ENCODE measurements around the gene LCP2.

DNA sequence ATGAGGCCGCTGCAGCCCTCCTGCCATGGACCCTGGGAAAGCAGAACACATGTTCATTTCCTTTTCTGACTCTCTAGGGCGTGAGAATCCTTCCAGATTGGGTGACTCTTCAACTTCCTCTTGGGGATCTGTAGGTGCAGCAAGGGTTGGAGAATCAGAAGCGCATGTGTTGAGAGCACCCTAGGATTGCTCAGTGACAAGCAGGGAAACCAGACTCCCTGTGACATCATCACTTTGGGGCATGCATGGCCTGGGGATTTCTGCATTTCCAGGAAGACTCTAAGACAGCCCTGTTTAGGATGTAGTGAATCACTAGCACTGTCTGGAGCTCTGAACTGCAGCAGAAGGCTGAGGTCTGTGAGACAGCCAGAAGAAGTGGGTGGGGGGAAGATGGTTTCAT, 15.1 kb upstream of the LCP2 start:
- TF ChIP-seq, protein P1, sequence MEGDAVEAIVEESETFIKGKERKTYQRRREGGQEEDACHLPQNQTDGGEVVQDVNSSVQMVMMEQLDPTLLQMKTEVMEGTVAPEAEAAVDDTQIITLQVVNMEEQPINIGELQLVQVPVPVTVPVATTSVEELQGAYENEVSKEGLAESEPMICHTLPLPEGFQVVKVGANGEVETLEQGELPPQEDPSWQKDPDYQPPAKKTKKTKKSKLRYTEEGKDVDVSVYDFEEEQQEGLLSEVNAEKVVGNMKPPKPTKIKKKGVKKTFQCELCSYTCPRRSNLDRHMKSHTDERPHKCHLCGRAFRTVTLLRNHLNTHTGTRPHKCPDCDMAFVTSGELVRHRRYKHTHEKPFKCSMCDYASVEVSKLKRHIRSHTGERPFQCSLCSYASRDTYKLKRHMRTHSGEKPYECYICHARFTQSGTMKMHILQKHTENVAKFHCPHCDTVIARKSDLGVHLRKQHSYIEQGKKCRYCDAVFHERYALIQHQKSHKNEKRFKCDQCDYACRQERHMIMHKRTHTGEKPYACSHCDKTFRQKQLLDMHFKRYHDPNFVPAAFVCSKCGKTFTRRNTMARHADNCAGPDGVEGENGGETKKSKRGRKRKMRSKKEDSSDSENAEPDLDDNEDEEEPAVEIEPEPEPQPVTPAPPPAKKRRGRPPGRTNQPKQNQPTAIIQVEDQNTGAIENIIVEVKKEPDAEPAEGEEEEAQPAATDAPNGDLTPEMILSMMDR (IDR thresholded peaks at IDR 0.05 in 2 of 3, conservative IDR thresholded peaks at IDR 0.05 in 1 of 3; ENCODE audit: borderline replicate concordance in 1 of 3, insufficient read depth in 1 of 3, low read depth in 2 of 3, low read length in 2 of 3), result no peak
- TF ChIP-seq ZFX (IDR thresholded peaks at IDR 0.05), result no peak
- TF ChIP-seq POLR2AphosphoS5 (IDR thresholded peaks at IDR 0.05; ENCODE audit: low read depth, low read length), result no peak
- no peak for TF ChIP-seq JUND (IDR thresholded peaks at IDR 0.05)
- TF ChIP-seq POLR2A (IDR thresholded peaks at IDR 0.05; ENCODE audit: borderline replicate concordance, extremely low read depth, insufficient read depth, insufficient read length), result no peak
- TF ChIP-seq, protein P2, sequence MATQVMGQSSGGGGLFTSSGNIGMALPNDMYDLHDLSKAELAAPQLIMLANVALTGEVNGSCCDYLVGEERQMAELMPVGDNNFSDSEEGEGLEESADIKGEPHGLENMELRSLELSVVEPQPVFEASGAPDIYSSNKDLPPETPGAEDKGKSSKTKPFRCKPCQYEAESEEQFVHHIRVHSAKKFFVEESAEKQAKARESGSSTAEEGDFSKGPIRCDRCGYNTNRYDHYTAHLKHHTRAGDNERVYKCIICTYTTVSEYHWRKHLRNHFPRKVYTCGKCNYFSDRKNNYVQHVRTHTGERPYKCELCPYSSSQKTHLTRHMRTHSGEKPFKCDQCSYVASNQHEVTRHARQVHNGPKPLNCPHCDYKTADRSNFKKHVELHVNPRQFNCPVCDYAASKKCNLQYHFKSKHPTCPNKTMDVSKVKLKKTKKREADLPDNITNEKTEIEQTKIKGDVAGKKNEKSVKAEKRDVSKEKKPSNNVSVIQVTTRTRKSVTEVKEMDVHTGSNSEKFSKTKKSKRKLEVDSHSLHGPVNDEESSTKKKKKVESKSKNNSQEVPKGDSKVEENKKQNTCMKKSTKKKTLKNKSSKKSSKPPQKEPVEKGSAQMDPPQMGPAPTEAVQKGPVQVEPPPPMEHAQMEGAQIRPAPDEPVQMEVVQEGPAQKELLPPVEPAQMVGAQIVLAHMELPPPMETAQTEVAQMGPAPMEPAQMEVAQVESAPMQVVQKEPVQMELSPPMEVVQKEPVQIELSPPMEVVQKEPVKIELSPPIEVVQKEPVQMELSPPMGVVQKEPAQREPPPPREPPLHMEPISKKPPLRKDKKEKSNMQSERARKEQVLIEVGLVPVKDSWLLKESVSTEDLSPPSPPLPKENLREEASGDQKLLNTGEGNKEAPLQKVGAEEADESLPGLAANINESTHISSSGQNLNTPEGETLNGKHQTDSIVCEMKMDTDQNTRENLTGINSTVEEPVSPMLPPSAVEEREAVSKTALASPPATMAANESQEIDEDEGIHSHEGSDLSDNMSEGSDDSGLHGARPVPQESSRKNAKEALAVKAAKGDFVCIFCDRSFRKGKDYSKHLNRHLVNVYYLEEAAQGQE (IDR thresholded peaks at IDR 0.05; ENCODE audit: low read depth), result no peak
- TF ChIP-seq EZH2 (IDR thresholded peaks at IDR 0.05), result no peak
- no peak for TF ChIP-seq FOSL1 (IDR thresholded peaks at IDR 0.05; ENCODE audit: low read depth)
- TF ChIP-seq ZNF274 (IDR thresholded peaks at IDR 0.05; ENCODE audit: low read depth, low read length), result no peak
- TF ChIP-seq TCF7L2 (IDR thresholded peaks at IDR 0.05; ENCODE audit: borderline replicate concordance, extremely low read depth, insufficient read depth, insufficient read length), result no peak
- no peak for TF ChIP-seq RAD21 (IDR thresholded peaks at IDR 0.05; ENCODE audit: low read depth)
- no peak for TF ChIP-seq SRF (IDR thresholded peaks at IDR 0.05; ENCODE audit: low read depth)
- no peak for TF ChIP-seq SIN3A (IDR thresholded peaks at IDR 0.05; ENCODE audit: low read depth)
